ENCODE results near the gene RAP1GAP. TPM values are rescaled to one million over a fixed set of nuclear protein-coding genes. Genes with fewer than 3 reads are reported as not detected.
A peak's percentile ranks its signal among the peaks of the same experiment; 100 is the strongest.

The RAP1GAP gene
- total and polyA plus RNA-seq, 2 of the 13 experiments (the other 11 are each of a cell fraction or from before 2014, with no cell fraction given): 11.9 to 37.5 TPM

- 0 out of 2 replicates have a peak, but pooled peaks have one; percentile 41 for TF ChIP-seq STAT6 (CRISPR knock-in tag; IDR thresholded peaks at IDR 0.05; ENCODE audit: borderline replicate concordance)
- no peak for TF ChIP-seq NFRKB (IDR thresholded peaks at IDR 0.05)
- no peak for TF ChIP-seq KAT2B (IDR thresholded peaks at IDR 0.05; ENCODE audit: borderline replicate concordance, low read depth, low read length)
- TF ChIP-seq SIN3B (IDR thresholded peaks at IDR 0.05; ENCODE audit: low read length): no peak
- TF ChIP-seq ZNF441 (CRISPR knock-in tag; IDR thresholded peaks at IDR 0.05; ENCODE audit: borderline replicate concordance): peak; percentile 67; the same call in 1 of the 2 replicates
- TF ChIP-seq ZNF101 (CRISPR knock-in tag; IDR thresholded peaks at IDR 0.05; ENCODE audit: borderline replicate concordance, low read depth): no peak
- no peak; the same call in 1 of the 2 replicates for TF ChIP-seq ZNF274 (CRISPR knock-in tag; IDR thresholded peaks at IDR 0.05)
- peak; percentile 92; the same call in 1 of the 2 replicates for TF ChIP-seq ARID4A (CRISPR knock-in tag; IDR thresholded peaks at IDR 0.05; ENCODE audit: borderline replicate concordance)
- TF ChIP-seq ZNF644 (CRISPR knock-in tag; IDR thresholded peaks at IDR 0.05; ENCODE audit: low read depth): peak; percentile 53; the same call in 1 of the 2 replicates
- no peak for TF ChIP-seq NKX3-1 (CRISPR knock-in tag; IDR thresholded peaks at IDR 0.05)
- peak; percentile 60 for TF ChIP-seq ZBTB7B (CRISPR knock-in tag; IDR thresholded peaks at IDR 0.05)
- TF ChIP-seq ZNF720 (CRISPR knock-in tag; IDR thresholded peaks at IDR 0.05): no peak
- TF ChIP-seq STAG1 (CRISPR knock-in tag; IDR thresholded peaks at IDR 0.05): peak; percentile 35
- peak; percentile 73; the same call in 1 of the 2 replicates for TF ChIP-seq ZNF567 (CRISPR knock-in tag; IDR thresholded peaks at IDR 0.05; ENCODE audit: borderline replicate concordance)
- peak; percentile 71; the same call in 1 of the 2 replicates for TF ChIP-seq ZNF280D (CRISPR knock-in tag; IDR thresholded peaks at IDR 0.05)
- TF ChIP-seq DMAP1 (CRISPR knock-in tag; IDR thresholded peaks at IDR 0.05): peak; percentile 94
- no peak for TF ChIP-seq ELK4 (CRISPR knock-in tag; IDR thresholded peaks at IDR 0.05; ENCODE audit: borderline replicate concordance)
- peak; percentile 68; the same call in 1 of the 2 replicates for TF ChIP-seq ZFP37 (CRISPR knock-in tag; IDR thresholded peaks at IDR 0.05; ENCODE audit: borderline replicate concordance)
These were observed at the start of gene RAP1GAP (continued) for GRCh38 chr1:21669258-21670058.

Data from HepG2 (cell line).